Caco-2 (cell line): ENCODE measurements around the gene A2M. TPM values are rescaled to one million over a fixed set of nuclear protein-coding genes. Genes with fewer than 3 reads are reported as not detected.

ENCODE experiments used
- BruUV-seq: library from RNA; stranded (reverse); fragments of 400-500 nt; replicated peaks from 2 replicates; lab custom pipeline; 2021; lab: Mats Ljungman, UMichigan
- CTCF ChIA-PET: fragments of 300-600 bp; sonication (Branson Sonifier 250); formaldehyde crosslinking; loops from one replicate; lab custom pipeline; 2022; ENCODE audit warnings: antibody characterized with exemption; lab: Charles Lee
- POLR2A ChIA-PET: fragments of 300-600 bp; sonication (Branson Sonifier 250); formaldehyde crosslinking; loops from one replicate; lab custom pipeline; 2022; ENCODE audit warnings: antibody characterized with exemption; lab: Charles Lee
- DNase-seq, 2 experiments: peaks; one replicate each; pipeline versions ENCODE4 v3.0.0 to v3.0.0-alpha.2; 2020 to 2022
- H3K27me3 ChIP-seq: replicated peaks from 2 replicates; pipeline ENCODE4 v1.6.0; 2011; ENCODE audit warnings: low read length; ENCODE audit not compliant: control insufficient read depth, insufficient read depth
- H3K36me3 ChIP-seq: 2 replicates; pipeline ENCODE4 v1.5.1; 2011; ENCODE audit warnings: low read length; ENCODE audit not compliant: control insufficient read depth, insufficient read depth
- H3K4me1 ChIP-seq: fragments of 250-450 bp; sonication (Bioruptor Pico); 2 replicates; pipeline ENCODE4 v1.5.1; 2020; ENCODE audit warnings: mild to moderate bottlenecking
- H3K4me3 ChIP-seq: 2 replicates; pipeline ENCODE4 v1.5.1; 2011; ENCODE audit warnings: low read depth, mild to moderate bottlenecking, control low read depth, low read length
- H3K9me3 ChIP-seq: fragments of 250-450 bp; sonication (Bioruptor Pico); 2 replicates; pipeline ENCODE4 v1.5.1; 2020; ENCODE audit warnings: mild to moderate bottlenecking, moderate library complexity
- H3K27ac Mint-ChIP-seq: one replicate; pipeline ENCODE4 v1.8.0; 2022; ENCODE audit warnings: mixed read lengths; ENCODE audit not compliant: unreplicated experiment
- H3K27me3 Mint-ChIP-seq: one replicate; pipeline ENCODE4 v1.8.0; 2022; ENCODE audit warnings: mixed read lengths; ENCODE audit not compliant: insufficient read depth, unreplicated experiment
- H3K36me3 Mint-ChIP-seq: one replicate; pipeline ENCODE4 v1.8.0; 2022; ENCODE audit warnings: mild to moderate bottlenecking, mixed read lengths; ENCODE audit not compliant: insufficient read depth, unreplicated experiment
- H3K4me1 Mint-ChIP-seq: one replicate; pipeline ENCODE4 v1.8.0; 2022; ENCODE audit warnings: low read depth, mixed read lengths; ENCODE audit not compliant: unreplicated experiment
- H3K4me3 Mint-ChIP-seq: one replicate; pipeline ENCODE4 v1.8.0; 2022; ENCODE audit warnings: mild to moderate bottlenecking, moderate library complexity, mixed read lengths; ENCODE audit not compliant: unreplicated experiment
- H3K9me3 Mint-ChIP-seq: one replicate; pipeline ENCODE4 v1.8.0; 2022; ENCODE audit warnings: mixed read lengths; ENCODE audit not compliant: unreplicated experiment
- intact Hi-C: fragments of 100-400 bp; cut with micrococcal nuclease; formaldehyde crosslinking; loops from one replicate; pipeline ENCODE4 v1.10.0; 2022; ENCODE audit not compliant: unreplicated experiment
- total RNA-seq: library from RNA; stranded (reverse); gene quantifications from 2 replicates; pipeline ENCODE4 v1.2.3, GENCODE V29; 2022
- TF ChIP-seq, protein P1 (sequence below), 2 experiments: fragments of 200-600 bp in 1 of 2; IDR thresholded peaks; 1 replicate in 1 of 2; 2 replicates in 1 of 2; pipeline versions ENCODE4 v1.5.1 to v1.8.0; 2011 to 2022; ENCODE audit warnings: antibody characterized with exemption in 1 of 2, control low read depth in 1 of 2, inconsistent platforms in 1 of 2, low read depth in 1 of 2, low read length in 1 of 2, mild to moderate bottlenecking in 1 of 2, moderate library complexity in 1 of 2; ENCODE audit not compliant: insufficient read depth in 1 of 2, severe bottlenecking in 1 of 2, unreplicated experiment in 1 of 2

The A2M gene
- total RNA-seq, 1 experiment from 2014 or later, result 1.00 TPM

DNA sequence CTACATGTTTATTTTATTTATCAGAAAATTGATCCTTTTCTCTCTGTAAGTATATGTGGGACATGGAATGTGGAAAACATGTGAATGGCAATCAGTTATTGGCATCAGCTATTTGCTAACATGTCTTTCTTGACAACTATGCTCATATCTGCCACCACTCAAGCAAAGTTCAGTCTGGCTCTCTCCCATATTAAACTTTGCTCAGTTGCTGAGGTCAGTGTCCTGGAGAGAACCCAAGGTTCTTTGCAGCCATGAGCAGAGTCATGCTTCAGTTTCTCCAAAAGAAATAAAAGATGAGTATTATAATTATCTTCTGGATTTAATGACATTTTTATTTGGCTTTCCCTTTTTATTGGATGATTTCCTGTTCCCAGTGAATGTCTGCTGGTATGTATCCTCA is 42.6 kb downstream of the A2M start:
- POLR2A ChIA-PET, result interaction anchor here (0.8 kb wide), 1 partner anchor 10 kb away, joined by 3 read pairs; no protein-coding TSS in a partner anchor
- no peaks in the 10 kb centered on the region for H3K27me3 Mint-ChIP-seq
- no peaks in the 10 kb centered on the region for H3K27me3 ChIP-seq
- H3K4me3 Mint-ChIP-seq, result no peak overlapping the region
- intact Hi-C loops, result loop anchor here (5.0 kb wide), 1 partner anchor 39 kb away; no protein-coding TSS in a partner anchor
- TF ChIP-seq, protein P1, sequence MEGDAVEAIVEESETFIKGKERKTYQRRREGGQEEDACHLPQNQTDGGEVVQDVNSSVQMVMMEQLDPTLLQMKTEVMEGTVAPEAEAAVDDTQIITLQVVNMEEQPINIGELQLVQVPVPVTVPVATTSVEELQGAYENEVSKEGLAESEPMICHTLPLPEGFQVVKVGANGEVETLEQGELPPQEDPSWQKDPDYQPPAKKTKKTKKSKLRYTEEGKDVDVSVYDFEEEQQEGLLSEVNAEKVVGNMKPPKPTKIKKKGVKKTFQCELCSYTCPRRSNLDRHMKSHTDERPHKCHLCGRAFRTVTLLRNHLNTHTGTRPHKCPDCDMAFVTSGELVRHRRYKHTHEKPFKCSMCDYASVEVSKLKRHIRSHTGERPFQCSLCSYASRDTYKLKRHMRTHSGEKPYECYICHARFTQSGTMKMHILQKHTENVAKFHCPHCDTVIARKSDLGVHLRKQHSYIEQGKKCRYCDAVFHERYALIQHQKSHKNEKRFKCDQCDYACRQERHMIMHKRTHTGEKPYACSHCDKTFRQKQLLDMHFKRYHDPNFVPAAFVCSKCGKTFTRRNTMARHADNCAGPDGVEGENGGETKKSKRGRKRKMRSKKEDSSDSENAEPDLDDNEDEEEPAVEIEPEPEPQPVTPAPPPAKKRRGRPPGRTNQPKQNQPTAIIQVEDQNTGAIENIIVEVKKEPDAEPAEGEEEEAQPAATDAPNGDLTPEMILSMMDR (IDR thresholded peaks at IDR 0.05; ENCODE audit: insufficient read depth in 1 of 2, low read depth in 1 of 2, low read length in 1 of 2, severe bottlenecking in 1 of 2, unreplicated experiment in 1 of 2), result no peak
- no peaks in the 10 kb centered on the region for H3K4me1 Mint-ChIP-seq
- DNase-seq, result no peak
- H3K4me3 ChIP-seq, result no peak overlapping the region
- BruUV-seq, result no TSS peak
- H3K27ac Mint-ChIP-seq, result no peak overlapping the region
- CTCF ChIA-PET, result no interaction called here
- no peaks in the 10 kb centered on the region for H3K9me3 Mint-ChIP-seq
- H3K9me3 ChIP-seq, result no peaks in the 10 kb centered on the region
- no peaks in the 10 kb centered on the region for H3K36me3 ChIP-seq
- no peaks in the 10 kb centered on the region for H3K4me1 ChIP-seq
- H3K36me3 Mint-ChIP-seq, result no peaks in the 10 kb centered on the region

DNA sequence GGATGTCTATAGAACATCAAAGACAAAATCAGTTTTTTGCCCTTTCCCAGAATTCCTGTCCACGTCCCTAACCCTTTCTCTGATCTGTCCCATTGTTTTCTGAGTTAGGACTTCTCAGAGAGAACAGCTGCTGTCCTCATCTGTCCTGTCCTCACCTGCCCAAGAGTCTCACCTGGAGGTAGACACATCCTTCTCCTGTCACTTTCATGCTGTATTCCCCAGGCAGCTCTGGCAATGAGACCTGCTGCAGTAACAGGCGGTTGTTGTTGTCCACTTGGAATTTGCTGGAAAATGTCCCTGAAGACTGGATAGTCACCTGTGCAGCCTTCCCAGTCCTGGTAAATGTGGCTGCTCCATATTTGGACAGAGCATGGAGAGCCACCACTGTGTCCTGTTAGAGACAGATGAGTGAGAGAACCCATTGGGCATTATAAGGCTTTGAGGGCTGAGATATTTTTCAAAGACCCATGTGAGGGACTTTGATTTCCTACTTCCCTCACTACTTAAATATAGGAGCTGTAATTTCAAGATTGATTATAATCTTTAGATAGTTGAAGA is 43.2 kb downstream of the A2M start:
- POLR2A ChIA-PET, result interaction anchor here (0.8 kb wide), 1 partner anchor 9 kb away, joined by 3 read pairs; no protein-coding TSS in a partner anchor

DNA sequence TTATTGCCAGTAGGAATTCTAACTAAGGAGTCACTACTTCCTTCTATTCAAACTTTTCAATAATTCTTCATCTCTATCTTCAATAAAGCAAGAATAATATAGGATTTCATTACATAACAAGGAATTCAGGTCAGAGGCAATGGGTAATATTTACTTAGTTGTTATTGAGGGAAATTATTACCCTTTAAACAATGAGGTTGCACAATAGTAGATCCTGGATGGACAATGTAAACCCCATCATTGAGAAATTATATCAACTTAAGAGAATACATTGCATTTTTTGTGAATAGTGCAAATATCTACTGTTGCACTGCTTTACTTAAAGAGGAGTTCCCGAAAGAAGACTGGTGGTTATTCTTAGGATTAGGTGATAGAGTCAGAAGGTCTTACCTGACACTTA is 43.8 kb downstream of the A2M start:
- Histone ChIP-seq H3K4me3 (no peak overlapping the region), H3K4me1 (no peaks in the 10 kb centered on the region), H3K36me3 (no peaks in the 10 kb centered on the region), H3K9me3 (no peaks in the 10 kb centered on the region), H3K27me3 (no peaks in the 10 kb centered on the region)
- no TSS peak for BruUV-seq
- H3K27me3 Mint-ChIP-seq, result no peaks in the 10 kb centered on the region
- POLR2A ChIA-PET, result interaction anchor here (0.8 kb wide), 1 partner anchor 8 kb away, joined by 3 read pairs; no protein-coding TSS in a partner anchor
- no peak overlapping the region for H3K4me3 Mint-ChIP-seq
- H3K36me3 Mint-ChIP-seq, result no peaks in the 10 kb centered on the region
- DNase-seq, result no peak
- TF ChIP-seq, protein P1 (IDR thresholded peaks at IDR 0.05; ENCODE audit: insufficient read depth in 1 of 2, low read depth in 1 of 2, low read length in 1 of 2, severe bottlenecking in 1 of 2, unreplicated experiment in 1 of 2), result no peak
- H3K27ac Mint-ChIP-seq, result no peak overlapping the region
- H3K9me3 Mint-ChIP-seq, result no peaks in the 10 kb centered on the region
- CTCF ChIA-PET, result no interaction called here
- H3K4me1 Mint-ChIP-seq, result peaks cover 4% of the 10 kb centered on the region
- intact Hi-C loops, result loop anchor here (5.0 kb wide), 1 partner anchor 40 kb away; no protein-coding TSS in a partner anchor

More for the DNA sequence above, 43.2 kb downstream of the A2M start:
- no peak overlapping the region for H3K27ac Mint-ChIP-seq
- Histone ChIP-seq H3K4me1 (no peaks in the 10 kb centered on the region), H3K9me3 (no peaks in the 10 kb centered on the region), H3K36me3 (no peaks in the 10 kb centered on the region), H3K27me3 (no peaks in the 10 kb centered on the region), H3K4me3 (no peak overlapping the region)
- intact Hi-C loops, result loop anchor here (5.0 kb wide), 1 partner anchor 40 kb away; no protein-coding TSS in a partner anchor
- no peaks in the 10 kb centered on the region for H3K9me3 Mint-ChIP-seq
- H3K4me1 Mint-ChIP-seq, result no peaks in the 10 kb centered on the region
- no peak overlapping the region for H3K4me3 Mint-ChIP-seq
- BruUV-seq, result no TSS peak
- CTCF ChIA-PET, result no interaction called here
- H3K27me3 Mint-ChIP-seq, result no peaks in the 10 kb centered on the region
- no peak for DNase-seq
- TF ChIP-seq, protein P1 (IDR thresholded peaks at IDR 0.05; ENCODE audit: insufficient read depth in 1 of 2, low read depth in 1 of 2, low read length in 1 of 2, severe bottlenecking in 1 of 2, unreplicated experiment in 1 of 2), result no peak
- H3K36me3 Mint-ChIP-seq, result no peaks in the 10 kb centered on the region
